H9 (cell line): ENCODE results near the gene GGA1. TPM values are rescaled to one million over a fixed set of nuclear protein-coding genes. Genes with fewer than 3 reads are reported as not detected.

ENCODE experiments used
- DNase-seq: peaks from one replicate; pipeline ENCODE4 v3.0.0-alpha.2; 2017
- H2AFZ ChIP-seq: one replicate; pipeline ENCODE4 v1.6.1; 2013; ENCODE audit warnings: mild to moderate bottlenecking, low read length, control low read depth, moderate library complexity
- H2AK5ac ChIP-seq: 2 replicates; pipeline ENCODE4 v1.6.1; 2013; ENCODE audit warnings: low read length, control low read depth, mixed read lengths; ENCODE audit not compliant: insufficient read length
- H2BK120ac ChIP-seq: one replicate; pipeline ENCODE4 v1.6.1; 2013; ENCODE audit warnings: low read depth, mild to moderate bottlenecking, low read length, control low read depth, inconsistent platforms; ENCODE audit not compliant: poor library complexity, severe bottlenecking
- H2BK12ac ChIP-seq: 2 replicates; pipeline ENCODE4 v1.6.1; 2013; ENCODE audit warnings: low read length, control low read depth, mixed read lengths, low read depth; ENCODE audit not compliant: insufficient read length
- H2BK15ac ChIP-seq: 2 replicates; pipeline ENCODE4 v1.6.1; 2013; ENCODE audit warnings: low read depth, low read length, control low read depth
- H2BK20ac ChIP-seq: one replicate; pipeline ENCODE4 v1.6.1; 2013; ENCODE audit warnings: low read depth, mild to moderate bottlenecking, low read length, control low read depth, inconsistent platforms; ENCODE audit not compliant: poor library complexity, severe bottlenecking
- H2BK5ac ChIP-seq: 2 replicates; pipeline ENCODE4 v1.6.1; 2013; ENCODE audit warnings: low read length, control low read depth, mixed read lengths; ENCODE audit not compliant: insufficient read length
- H3K14ac ChIP-seq: 2 replicates; pipeline ENCODE4 v1.6.1; 2013; ENCODE audit warnings: low read length, control low read depth; ENCODE audit not compliant: insufficient read depth
- H3K18ac ChIP-seq: 2 replicates; pipeline ENCODE4 v1.6.1; 2013; ENCODE audit warnings: low read depth, mild to moderate bottlenecking, mixed read lengths, low read length, control low read depth; ENCODE audit not compliant: insufficient read length
- H3K23ac ChIP-seq: 2 replicates; pipeline ENCODE4 v1.6.1; 2013; ENCODE audit warnings: low read length, control low read depth, mixed read lengths, low read depth; ENCODE audit not compliant: insufficient read length
- H3K23me2 ChIP-seq: 2 replicates; pipeline ENCODE4 v1.6.1; 2013; ENCODE audit warnings: low read depth, mild to moderate bottlenecking, mixed read lengths, low read length, control low read depth; ENCODE audit not compliant: insufficient read length, poor library complexity, severe bottlenecking
- H3K27ac ChIP-seq: 2 replicates; pipeline ENCODE4 v1.5.1; 2013; ENCODE audit warnings: low read length, control low read depth, mixed read lengths, low read depth; ENCODE audit not compliant: insufficient read length
- H3K27me3 ChIP-seq: 2 replicates; pipeline ENCODE4 v1.6.1; 2013; ENCODE audit warnings: low read length, control low read depth, inconsistent platforms; ENCODE audit not compliant: insufficient read depth
- H3K4ac ChIP-seq: 2 replicates; pipeline ENCODE4 v1.6.1; 2013; ENCODE audit warnings: low read depth, mild to moderate bottlenecking, control low read depth, inconsistent platforms, low read length, moderate library complexity
- H3K4me1 ChIP-seq: 2 replicates; pipeline ENCODE4 v1.6.1; 2013; ENCODE audit warnings: low read length, control low read depth, inconsistent platforms; ENCODE audit not compliant: insufficient read depth
- H3K4me2 ChIP-seq: 2 replicates; pipeline ENCODE4 v1.6.1; 2013; ENCODE audit warnings: low read length, control low read depth, mixed read lengths; ENCODE audit not compliant: insufficient read length, insufficient read depth
- H3K56ac ChIP-seq: 2 replicates; pipeline ENCODE4 v1.6.1; 2013; ENCODE audit warnings: low read depth, mild to moderate bottlenecking, mixed read lengths, low read length, control low read depth; ENCODE audit not compliant: insufficient read length
- H3K79me1 ChIP-seq: 2 replicates; pipeline ENCODE4 v1.6.1; 2013; ENCODE audit warnings: low read depth, mild to moderate bottlenecking, moderate library complexity, low read length, control low read depth, inconsistent platforms; ENCODE audit not compliant: insufficient read depth, poor library complexity, severe bottlenecking
- H3K79me2 ChIP-seq: 2 replicates; pipeline ENCODE4 v1.6.1; 2013; ENCODE audit warnings: low read length, control low read depth, inconsistent platforms; ENCODE audit not compliant: insufficient read depth
- H3K9ac ChIP-seq: 2 replicates; pipeline ENCODE4 v1.6.1; 2013; ENCODE audit warnings: low read length, control low read depth, mixed read lengths; ENCODE audit not compliant: insufficient read length; ENCODE audit errors: extremely low read depth
- H3K9me3 ChIP-seq: one replicate; pipeline ENCODE4 v1.6.1; 2013; ENCODE audit warnings: low read depth, low read length, inconsistent platforms; ENCODE audit not compliant: control insufficient read depth
- H3T11ph ChIP-seq: one replicate; pipeline ENCODE4 v1.6.1; 2013; ENCODE audit warnings: mild to moderate bottlenecking, low read length, control low read depth, inconsistent platforms
- H4K20me1 ChIP-seq: one replicate; pipeline ENCODE4 v1.6.1; 2013; ENCODE audit not compliant: control insufficient read depth, insufficient read length, insufficient read depth
- H4K5ac ChIP-seq: 2 replicates; pipeline ENCODE4 v1.6.1; 2013; ENCODE audit warnings: low read depth, mild to moderate bottlenecking, mixed read lengths, low read length, control low read depth; ENCODE audit not compliant: insufficient read length
- H4K8ac ChIP-seq: replicated peaks from 2 replicates; pipeline ENCODE4 v1.6.1; 2013; ENCODE audit warnings: low read length, control low read depth, mixed read lengths, low read depth; ENCODE audit not compliant: insufficient read length
- H4K91ac ChIP-seq: 2 replicates; pipeline ENCODE4 v1.6.1; 2013; ENCODE audit warnings: low read depth, mild to moderate bottlenecking, moderate library complexity, mixed read lengths, low read length, control low read depth; ENCODE audit not compliant: insufficient read length
- H3K27ac Mint-ChIP-seq, 3 experiments: 2 replicates in 2 of 3; 3 replicates in 1 of 3; pipeline ENCODE4 v1.8.0; 2020 to 2021; ENCODE audit warnings: mixed read lengths in 3 of 3, mild to moderate bottlenecking in 1 of 3, moderate library complexity in 1 of 3
- H3K27me3 Mint-ChIP-seq: 2 replicates; pipeline ENCODE4 v1.8.0; 2021; ENCODE audit warnings: low read depth, mild to moderate bottlenecking, moderate library complexity, mixed read lengths
- H3K36me3 Mint-ChIP-seq, 3 experiments: 2 replicates in 2 of 3; 3 replicates in 1 of 3; pipeline ENCODE4 v1.8.0; 2020 to 2021; ENCODE audit warnings: low read depth in 3 of 3, mixed read lengths in 3 of 3; ENCODE audit not compliant: insufficient read depth in 1 of 3
- H3K4me1 Mint-ChIP-seq, 2 experiments: 2 replicates each; pipeline ENCODE4 v1.8.0; 2020; ENCODE audit warnings: mixed read lengths in 2 of 2
- H3K4me3 Mint-ChIP-seq, 2 experiments: 2 replicates in 1 of 2; 3 replicates in 1 of 2; pipeline ENCODE4 v1.8.0; 2020 to 2021; ENCODE audit warnings: mild to moderate bottlenecking in 2 of 2, mixed read lengths in 2 of 2, moderate library complexity in 1 of 2
- H3K9me3 Mint-ChIP-seq, 2 experiments: 2 replicates in 1 of 2; 3 replicates in 1 of 2; pipeline ENCODE4 v1.8.0; 2020; ENCODE audit warnings: mild to moderate bottlenecking in 2 of 2, mixed read lengths in 2 of 2, moderate library complexity in 1 of 2
- WGBS: extraction: QIAGEN DNeasy Blood & Tissue Kit; methylation state at CpG from one replicate; pipeline ENCODE4 v1.1.7; 2013; ENCODE audit warnings: missing lambda C conversion rate, low lambda C conversion rate, mixed read lengths; ENCODE audit not compliant: insufficient read length; ENCODE audit errors: extremely low coverage; 5-methylcytosine and 5-hydroxymethylcytosine counted together
- total RNA-seq: library from RNA; stranded (reverse); gene quantifications from 2 replicates; pipeline ENCODE4 v1.2.1, GENCODE V29; 2021
- TF ChIP-seq, protein P1 (sequence below): fragments of 200-600 bp; sonication (generic); conservative IDR thresholded peaks from 3 replicates; pipeline ENCODE4 v1.8.0; 2021; ENCODE audit warnings: antibody characterized with exemption, mild to moderate bottlenecking

The GGA1 gene
- total RNA-seq, 1 experiment from 2014 or later = 61.7 TPM

DNA sequence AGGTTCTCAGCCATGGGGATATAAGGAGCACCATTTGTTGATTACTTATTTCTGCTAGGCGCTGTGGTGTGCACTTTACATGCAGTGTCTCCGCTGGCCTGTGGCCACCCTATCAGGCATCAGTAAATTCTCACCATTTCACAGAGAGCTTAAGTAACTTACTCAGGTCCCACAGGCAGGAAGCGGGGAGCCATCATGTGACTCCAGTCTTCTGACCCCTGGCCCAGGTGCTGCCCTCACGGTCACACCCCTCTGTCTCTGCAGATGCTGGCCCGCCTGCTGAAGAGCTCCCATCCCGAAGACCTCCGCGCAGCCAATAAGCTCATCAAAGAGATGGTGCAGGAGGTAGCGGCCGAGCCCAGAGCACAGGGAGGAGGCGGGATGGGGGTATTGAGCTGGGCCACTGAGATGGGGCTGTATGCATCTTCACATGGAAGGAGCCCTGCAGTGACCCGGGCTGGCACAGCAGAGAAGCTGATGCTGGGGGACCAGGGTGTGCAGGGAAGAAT is 12.8 kb downstream of the GGA1 start:
- no peak overlapping the region for H3K9ac ChIP-seq
- DNase-seq = no peak
- H4K5ac ChIP-seq = no peak overlapping the region
- H2BK20ac ChIP-seq = no peak overlapping the region
- no peak overlapping the region for H2BK5ac ChIP-seq
- no peak overlapping the region for H2BK12ac ChIP-seq
- no peak overlapping the region for H3K4me3 Mint-ChIP-seq
- no peak overlapping the region for H3K4me2 ChIP-seq
- no peak overlapping the region for H3K23ac ChIP-seq
- H3K27ac ChIP-seq = no peak overlapping the region
- no peaks in the 10 kb centered on the region for H3K79me1 ChIP-seq
- H2BK15ac ChIP-seq = no peak overlapping the region
- no peak overlapping the region for H3K56ac ChIP-seq
- no peak overlapping the region; a peak in 1 of 7 replicates for H3K27ac Mint-ChIP-seq
- H3K79me2 ChIP-seq = no peaks in the 10 kb centered on the region
- no peak overlapping the region for H2BK120ac ChIP-seq
- no peaks in the 10 kb centered on the region for H3K23me2 ChIP-seq
- peaks cover 2% of the 10 kb centered on the region; the same call in 1 of the 2 replicates for H3K4me1 ChIP-seq
- no peak overlapping the region for H4K91ac ChIP-seq
- TF ChIP-seq, protein P1, sequence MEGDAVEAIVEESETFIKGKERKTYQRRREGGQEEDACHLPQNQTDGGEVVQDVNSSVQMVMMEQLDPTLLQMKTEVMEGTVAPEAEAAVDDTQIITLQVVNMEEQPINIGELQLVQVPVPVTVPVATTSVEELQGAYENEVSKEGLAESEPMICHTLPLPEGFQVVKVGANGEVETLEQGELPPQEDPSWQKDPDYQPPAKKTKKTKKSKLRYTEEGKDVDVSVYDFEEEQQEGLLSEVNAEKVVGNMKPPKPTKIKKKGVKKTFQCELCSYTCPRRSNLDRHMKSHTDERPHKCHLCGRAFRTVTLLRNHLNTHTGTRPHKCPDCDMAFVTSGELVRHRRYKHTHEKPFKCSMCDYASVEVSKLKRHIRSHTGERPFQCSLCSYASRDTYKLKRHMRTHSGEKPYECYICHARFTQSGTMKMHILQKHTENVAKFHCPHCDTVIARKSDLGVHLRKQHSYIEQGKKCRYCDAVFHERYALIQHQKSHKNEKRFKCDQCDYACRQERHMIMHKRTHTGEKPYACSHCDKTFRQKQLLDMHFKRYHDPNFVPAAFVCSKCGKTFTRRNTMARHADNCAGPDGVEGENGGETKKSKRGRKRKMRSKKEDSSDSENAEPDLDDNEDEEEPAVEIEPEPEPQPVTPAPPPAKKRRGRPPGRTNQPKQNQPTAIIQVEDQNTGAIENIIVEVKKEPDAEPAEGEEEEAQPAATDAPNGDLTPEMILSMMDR = no peak
- H4K20me1 ChIP-seq = no peaks in the 10 kb centered on the region
- H3K18ac ChIP-seq = no peak overlapping the region
- no peaks in the 10 kb centered on the region; the same call in 1 of the 2 replicates for H3K27me3 Mint-ChIP-seq
- no CpG with 5 or more reads among the region's 12 CpGs for WGBS
- H3K4ac ChIP-seq = no peak overlapping the region
- no peak overlapping the region for H3T11ph ChIP-seq
- H2AFZ ChIP-seq = no peak overlapping the region
- H3K27me3 ChIP-seq = no peaks in the 10 kb centered on the region
- H3K36me3 Mint-ChIP-seq = peaks cover 10 to 54% (median 49%) of the 10 kb centered on the region in 3 experiments; a peak in 6 of 7 replicates
- H4K8ac ChIP-seq = no peak overlapping the region
- H3K9me3 Mint-ChIP-seq = no peaks in the 10 kb centered on the region; a peak in 1 of 5 replicates
- no peak overlapping the region for H2AK5ac ChIP-seq
- no peak overlapping the region for H3K14ac ChIP-seq
- H3K9me3 ChIP-seq = no peaks in the 10 kb centered on the region
- peaks cover 2 to 5% of the 10 kb centered on the region in 2 experiments for H3K4me1 Mint-ChIP-seq
